Mucosa of stomach (tissue), 1 donor: ENCODE measurements around the gene GRID2.

Experiments used
- H3K27me3 ChIP-seq: one replicate; pipeline ENCODE4 v1.7.0; 2013; ENCODE audit warnings: mild to moderate bottlenecking, low read length; ENCODE audit not compliant: control insufficient read depth, insufficient read depth
- H3K36me3 ChIP-seq: one replicate; pipeline ENCODE4 v1.7.0; 2013; ENCODE audit warnings: low read length; ENCODE audit not compliant: control insufficient read depth, insufficient read depth
- H3K4me1 ChIP-seq: one replicate; pipeline ENCODE4 v1.7.0; 2013; ENCODE audit warnings: mild to moderate bottlenecking, low read length; ENCODE audit not compliant: control insufficient read depth, insufficient read depth
- H3K4me3 ChIP-seq: one replicate; pipeline ENCODE4 v1.7.0; 2013; ENCODE audit warnings: low read length
- H3K9ac ChIP-seq: one replicate; pipeline ENCODE4 v1.7.0; 2013; ENCODE audit warnings: mild to moderate bottlenecking, low read length, moderate library complexity
- H3K9me3 ChIP-seq: one replicate; pipeline ENCODE4 v1.7.0; 2013; ENCODE audit warnings: mild to moderate bottlenecking, low read length, moderate library complexity; ENCODE audit not compliant: control insufficient read depth
- donor health status: Pancreatic carcinoma.

GRID2 gene

GRCh38 chr4:93478805-93479204 is 1175.0 kb downstream of the GRID2 start:
- no peaks in the 10 kb centered on the region for H3K27me3 ChIP-seq
- no peaks in the 10 kb centered on the region for H3K4me1 ChIP-seq
- H3K36me3 ChIP-seq, result no peaks in the 10 kb centered on the region
- H3K9me3 ChIP-seq, result no peaks in the 10 kb centered on the region
- no peak overlapping the region for H3K4me3 ChIP-seq
- no peak overlapping the region for H3K9ac ChIP-seq

GRCh38 chr4:93480452-93480851 is 1176.7 kb downstream of the GRID2 start:
- Histone ChIP-seq H3K9ac (no peak overlapping the region), H3K36me3 (no peaks in the 10 kb centered on the region), H3K9me3 (no peaks in the 10 kb centered on the region), H3K4me3 (no peak overlapping the region), H3K27me3 (no peaks in the 10 kb centered on the region), H3K4me1 (no peaks in the 10 kb centered on the region)

GRCh38 chr4:93495346-93495745 is 1191.6 kb downstream of the GRID2 start:
- H3K27me3 ChIP-seq, result no peaks in the 10 kb centered on the region
- no peak overlapping the region for H3K4me3 ChIP-seq
- H3K9ac ChIP-seq, result no peak overlapping the region
- H3K9me3 ChIP-seq, result no peaks in the 10 kb centered on the region
- H3K4me1 ChIP-seq, result no peaks in the 10 kb centered on the region
- H3K36me3 ChIP-seq, result no peaks in the 10 kb centered on the region

GRCh38 chr4:93501244-93501643 is 1197.5 kb downstream of the GRID2 start:
- Histone ChIP-seq H3K9me3 (no peaks in the 10 kb centered on the region), H3K9ac (no peak overlapping the region), H3K4me1 (no peaks in the 10 kb centered on the region), H3K27me3 (no peaks in the 10 kb centered on the region), H3K36me3 (no peaks in the 10 kb centered on the region), H3K4me3 (no peak overlapping the region)

GRCh38 chr4:93501946-93502345 is 1198.2 kb downstream of the GRID2 start:
- Histone ChIP-seq H3K9me3 (no peaks in the 10 kb centered on the region), H3K4me1 (no peaks in the 10 kb centered on the region), H3K36me3 (no peaks in the 10 kb centered on the region), H3K9ac (no peak overlapping the region), H3K27me3 (no peaks in the 10 kb centered on the region), H3K4me3 (no peak overlapping the region)

- Histone ChIP-seq H3K4me3 (no peak overlapping the region), H3K36me3 (no peaks in the 10 kb centered on the region), H3K9me3 (no peaks in the 10 kb centered on the region)
These were observed 1199.2 kb downstream of the GRID2 start for GRCh38 chr4:93502991-93503390.

GRCh38 chr4:93513851-93514250 is 1210.1 kb downstream of the GRID2 start:
- no peaks in the 10 kb centered on the region for H3K36me3 ChIP-seq
- H3K4me3 ChIP-seq, result no peak overlapping the region
- no peaks in the 10 kb centered on the region for H3K27me3 ChIP-seq
- H3K9ac ChIP-seq, result no peak overlapping the region
- H3K9me3 ChIP-seq, result no peaks in the 10 kb centered on the region
- no peaks in the 10 kb centered on the region for H3K4me1 ChIP-seq

More at GRCh38 chr4:93502991-93503390, 1199.2 kb downstream of the GRID2 start:
- H3K9ac ChIP-seq, result no peak overlapping the region
- H3K27me3 ChIP-seq, result no peaks in the 10 kb centered on the region
- H3K4me1 ChIP-seq, result no peaks in the 10 kb centered on the region

GRCh38 chr4:93515208-93515607 is 1211.4 kb downstream of the GRID2 start:
- no peak overlapping the region for H3K4me3 ChIP-seq
- H3K36me3 ChIP-seq, result no peaks in the 10 kb centered on the region
- no peaks in the 10 kb centered on the region for H3K9me3 ChIP-seq
- H3K4me1 ChIP-seq, result no peaks in the 10 kb centered on the region
- H3K9ac ChIP-seq, result no peak overlapping the region
- H3K27me3 ChIP-seq, result no peaks in the 10 kb centered on the region

- Histone ChIP-seq H3K9me3 (no peaks in the 10 kb centered on the region), H3K4me1 (no peaks in the 10 kb centered on the region), H3K9ac (no peak overlapping the region), H3K36me3 (no peaks in the 10 kb centered on the region), H3K27me3 (no peaks in the 10 kb centered on the region), H3K4me3 (no peak overlapping the region)
These were observed 1226.1 kb downstream of the GRID2 start for GRCh38 chr4:93529692-93530372.

GRCh38 chr4:93532234-93532633 is 1228.5 kb downstream of the GRID2 start:
- H3K36me3 ChIP-seq, result no peaks in the 10 kb centered on the region
- H3K9me3 ChIP-seq, result no peaks in the 10 kb centered on the region
- H3K27me3 ChIP-seq, result no peaks in the 10 kb centered on the region
- no peaks in the 10 kb centered on the region for H3K4me1 ChIP-seq
- no peak overlapping the region for H3K4me3 ChIP-seq
- no peak overlapping the region for H3K9ac ChIP-seq

GRCh38 chr4:93540562-93540961 is 1236.8 kb downstream of the GRID2 start:
- Histone ChIP-seq H3K4me1 (no peaks in the 10 kb centered on the region), H3K4me3 (no peak overlapping the region), H3K27me3 (no peaks in the 10 kb centered on the region), H3K9ac (no peak overlapping the region), H3K36me3 (no peaks in the 10 kb centered on the region), H3K9me3 (no peaks in the 10 kb centered on the region)

- Histone ChIP-seq H3K9me3 (no peaks in the 10 kb centered on the region), H3K4me3 (no peak overlapping the region), H3K4me1 (no peaks in the 10 kb centered on the region), H3K27me3 (no peaks in the 10 kb centered on the region), H3K36me3 (no peaks in the 10 kb centered on the region), H3K9ac (no peak overlapping the region)
These were observed 1258.1 kb downstream of the GRID2 start for GRCh38 chr4:93561842-93562241.

GRCh38 chr4:93568758-93569157 is 1265.0 kb downstream of the GRID2 start:
- Histone ChIP-seq H3K36me3 (no peaks in the 10 kb centered on the region), H3K4me1 (no peaks in the 10 kb centered on the region), H3K9ac (no peak overlapping the region), H3K27me3 (no peaks in the 10 kb centered on the region), H3K4me3 (no peak overlapping the region), H3K9me3 (no peaks in the 10 kb centered on the region)
